KOPT-K1 (cell line): Measurements from ENCODE around the gene HSPE1.
"Not testable (repeated sequence)": the region's sequence is repeated elsewhere in the genome, so short reads cannot be mapped to it uniquely, and the experiment has no call there.

Experiments
- H3K27ac ChIP-seq: fragments of 200-600 bp; sonication (generic); 2 replicates; pipeline ENCODE4 v1.5.1; 2016; ENCODE audit warnings: antibody characterized with exemption, mild to moderate bottlenecking, low read depth, low read length; ENCODE audit not compliant: poor library complexity, severe bottlenecking
- H3K36me3 ChIP-seq: fragments of 200-600 bp; sonication (generic); 2 replicates; pipeline ENCODE4 v1.5.1; 2017; ENCODE audit warnings: antibody characterized with exemption, mild to moderate bottlenecking, low read length, moderate library complexity; ENCODE audit not compliant: insufficient read depth
- H3K9me3 ChIP-seq: fragments of 200-600 bp; sonication (generic); 2 replicates; pipeline ENCODE4 v1.5.1; 2017; ENCODE audit warnings: antibody characterized with exemption, low read length, mild to moderate bottlenecking; ENCODE audit not compliant: insufficient read depth, poor library complexity, severe bottlenecking

HSPE1 gene

GRCh38 chr2:197514754-197515153 is 14.6 kb downstream of the HSPE1 start:
- Histone ChIP-seq H3K36me3 (peaks cover 8% of the 10 kb centered on the region), H3K27ac (peak overlapping the region; percentile 80), H3K9me3 (no peaks in the 10 kb centered on the region)

GRCh38 chr2:197515315-197515738 is 15.1 kb downstream of the HSPE1 start:
- H3K27ac ChIP-seq = peak overlapping the region; percentile 80
- peaks cover 9% of the 10 kb centered on the region for H3K36me3 ChIP-seq
- H3K9me3 ChIP-seq = peaks cover 5% of the 10 kb centered on the region

GRCh38 chr2:197515739-197516392 is 15.7 kb downstream of the HSPE1 start, which contains the start of gene MOB4:
Gene MOB4 (plus strand): TSS chr2:197516066. CDS start chr2:197516087, 21 bp downstream.
- Histone ChIP-seq H3K9me3 (peaks cover 10% of the 10 kb centered on the region), H3K27ac (peak within 1 kb of the TSS; percentile 80), H3K36me3 (peaks cover 12% of the 10 kb centered on the region)

- Histone ChIP-seq H3K36me3 (peaks cover 15% of the 10 kb centered on the region), H3K9me3 (peaks cover 15% of the 10 kb centered on the region), H3K27ac (peak overlapping the region; percentile 80)
Measured at GRCh38 chr2:197516393-197516761, 16.2 kb downstream of the HSPE1 start.

GRCh38 chr2:197517150-197517549 is 17.0 kb downstream of the HSPE1 start:
- H3K9me3 ChIP-seq = peaks cover 16% of the 10 kb centered on the region
- H3K36me3 ChIP-seq = peaks cover 20% of the 10 kb centered on the region
- peak overlapping the region; percentile 80 for H3K27ac ChIP-seq

GRCh38 chr2:197538412-197538811 is 38.2 kb downstream of the HSPE1 start:
- H3K9me3 ChIP-seq = no peaks in the 10 kb centered on the region
- no peak overlapping the region for H3K27ac ChIP-seq
- H3K36me3 ChIP-seq = peaks cover 92% of the 10 kb centered on the region

GRCh38 chr2:197539734-197540133 is 39.6 kb downstream of the HSPE1 start:
- no peaks in the 10 kb centered on the region for H3K9me3 ChIP-seq
- no peak overlapping the region for H3K27ac ChIP-seq
- H3K36me3 ChIP-seq = peaks cover 99% of the 10 kb centered on the region

GRCh38 chr2:197543206-197543605 is 43.0 kb downstream of the HSPE1 start:
- Histone ChIP-seq H3K36me3 (peaks cover 90% of the 10 kb centered on the region), H3K9me3 (no peaks in the 10 kb centered on the region), H3K27ac (no peak overlapping the region)

- Histone ChIP-seq H3K36me3 (peaks cover 89% of the 10 kb centered on the region), H3K27ac (no peak overlapping the region), H3K9me3 (no peaks in the 10 kb centered on the region)
Measured at GRCh38 chr2:197547163-197547900, 47.2 kb downstream of the HSPE1 start.

- H3K9me3 ChIP-seq = no peaks in the 10 kb centered on the region
- peaks cover 89% of the 10 kb centered on the region for H3K36me3 ChIP-seq
- H3K27ac ChIP-seq = no peak overlapping the region
Measured at GRCh38 chr2:197548582-197548981, 48.4 kb downstream of the HSPE1 start.

GRCh38 chr2:197551260-197551659 is 51.1 kb downstream of the HSPE1 start:
- not testable (repeated sequence) for H3K9me3 ChIP-seq, H3K27ac ChIP-seq
- peaks cover 97% of the 10 kb centered on the region for H3K36me3 ChIP-seq
